Liver (tissue), 9 donors: Measurements from ENCODE around the gene OR52I1. TPM values are rescaled to one million over a fixed set of nuclear protein-coding genes. Genes with fewer than 3 reads are reported as not detected.

ENCODE experiments used
- DNase-seq: peaks from one replicate; pipeline ENCODE4 v3.0.0-alpha.2; 2017; ENCODE audit warnings: low spot score
- H3K27ac ChIP-seq, 2 donors: one replicate each; pipeline ENCODE4 v1.7.0; 2013; ENCODE audit warnings: inconsistent platforms in 2 of 2, low read length in 2 of 2, control low read depth in 1 of 2, low read depth in 1 of 2, mild to moderate bottlenecking in 1 of 2
- H3K27me3 ChIP-seq, 4 donors: one replicate each; pipeline versions ENCODE4 v1.6.1 to v1.7.0; 2013; ENCODE audit warnings: low read length in 3 of 4, inconsistent platforms in 1 of 4, mild to moderate bottlenecking in 1 of 4, moderate library complexity in 1 of 4; ENCODE audit not compliant: control insufficient read depth in 4 of 4, insufficient read depth in 4 of 4
- H3K36me3 ChIP-seq, 4 donors: one replicate each; pipeline versions ENCODE4 v1.6.1 to v1.7.0; 2013; ENCODE audit warnings: low read length in 3 of 4, mild to moderate bottlenecking in 3 of 4, low read depth in 1 of 4, moderate library complexity in 1 of 4; ENCODE audit not compliant: control insufficient read depth in 4 of 4, insufficient read depth in 3 of 4
- H3K4me1 ChIP-seq, 4 donors: one replicate each; pipeline versions ENCODE4 v1.6.1 to v1.7.0; 2013; ENCODE audit warnings: low read length in 3 of 4, mild to moderate bottlenecking in 3 of 4, moderate library complexity in 1 of 4; ENCODE audit not compliant: control insufficient read depth in 4 of 4, insufficient read depth in 4 of 4
- H3K4me3 ChIP-seq, 3 donors: one replicate each; pipeline versions ENCODE4 v1.6.1 to v1.7.0; 2013; ENCODE audit warnings: low read length in 3 of 3, control low read depth in 1 of 3, low read depth in 1 of 3, mild to moderate bottlenecking in 1 of 3
- H3K9ac ChIP-seq, 2 donors: one replicate each; pipeline ENCODE4 v1.7.0; 2013; ENCODE audit warnings: low read length in 2 of 2, mild to moderate bottlenecking in 2 of 2, moderate library complexity in 2 of 2, control low read depth in 1 of 2, low read depth in 1 of 2
- H3K9me3 ChIP-seq, 4 donors: one replicate each; pipeline versions ENCODE4 v1.6.1 to v1.7.0; 2013; ENCODE audit warnings: low read length in 3 of 4; ENCODE audit not compliant: control insufficient read depth in 4 of 4
- ATF3 ChIP-seq: IDR thresholded peaks from 2 replicates; pipeline ENCODE4 v1.6.1; 2016; ENCODE audit warnings: antibody characterized with exemption
- CTCF ChIP-seq: fragments of 150-350 bp; IDR thresholded peaks from 2 replicates; pipeline ENCODE4 v1.5.1; 2017; ENCODE audit warnings: improper control_type of control experiment, low read depth, low read length; ENCODE audit not compliant: missing input control
- EGR1 ChIP-seq, 2 donors: IDR thresholded peaks; 2 replicates each; pipeline ENCODE4 v1.6.1; 2016 to 2018; ENCODE audit warnings: antibody characterized with exemption in 2 of 2, low read depth in 2 of 2
- FOXA1 ChIP-seq: IDR thresholded peaks from 2 replicates; pipeline ENCODE4 v1.6.1; 2016; ENCODE audit warnings: antibody characterized with exemption
- FOXA2 ChIP-seq: IDR thresholded peaks from 2 replicates; pipeline ENCODE4 v1.6.1; 2016; ENCODE audit warnings: antibody characterized with exemption
- GABPA ChIP-seq, 2 donors: IDR thresholded peaks in 1 of 2; conservative IDR thresholded peaks in 1 of 2; 2 replicates each; pipeline ENCODE4 v1.6.1; 2016; ENCODE audit warnings: antibody characterized with exemption in 2 of 2, mild to moderate bottlenecking in 1 of 2, moderate library complexity in 1 of 2
- HNF4A ChIP-seq, 2 donors: conservative IDR thresholded peaks; 2 replicates each; pipeline ENCODE4 v1.6.1; 2016; ENCODE audit warnings: antibody characterized with exemption in 2 of 2, mild to moderate bottlenecking in 2 of 2
- HNF4G ChIP-seq: IDR thresholded peaks from 2 replicates; pipeline ENCODE4 v1.6.1; 2016; ENCODE audit warnings: antibody characterized with exemption
- JUND ChIP-seq, 2 donors: IDR thresholded peaks; 2 replicates each; pipeline ENCODE4 v1.6.1; 2016; ENCODE audit warnings: antibody characterized with exemption in 2 of 2
- MAX ChIP-seq: IDR thresholded peaks from 2 replicates; pipeline ENCODE4 v1.6.1; 2016; ENCODE audit warnings: antibody characterized with exemption
- NR2F2 ChIP-seq: IDR thresholded peaks from 2 replicates; pipeline ENCODE4 v1.6.1; 2016; ENCODE audit warnings: antibody characterized with exemption
- RAD21 ChIP-seq, 2 donors: IDR thresholded peaks; 2 replicates each; pipeline ENCODE4 v1.6.1; 2016; ENCODE audit warnings: antibody characterized with exemption in 2 of 2, mild to moderate bottlenecking in 2 of 2
- REST ChIP-seq: IDR thresholded peaks from 2 replicates; pipeline ENCODE4 v1.6.1; 2016; ENCODE audit warnings: antibody characterized with exemption, mild to moderate bottlenecking
- RXRA ChIP-seq, 2 donors: IDR thresholded peaks; 2 replicates each; pipeline ENCODE4 v1.6.1; 2017 to 2018; ENCODE audit warnings: antibody characterized with exemption in 2 of 2, mild to moderate bottlenecking in 1 of 2
- SP1 ChIP-seq: IDR thresholded peaks from 2 replicates; pipeline ENCODE4 v1.6.1; 2018; ENCODE audit warnings: antibody characterized with exemption, mild to moderate bottlenecking
- TAF1 ChIP-seq: conservative IDR thresholded peaks from 2 replicates; pipeline ENCODE4 v1.6.1; 2016; ENCODE audit warnings: antibody characterized with exemption, mild to moderate bottlenecking
- YY1 ChIP-seq: IDR thresholded peaks from 2 replicates; pipeline ENCODE4 v1.6.1; 2016; ENCODE audit warnings: antibody characterized with exemption, mild to moderate bottlenecking
- WGBS: extraction: QIAGEN DNeasy Blood & Tissue Kit; methylation state at CpG from one replicate; pipeline ENCODE4 v1.1.7; 2013; 5-methylcytosine and 5-hydroxymethylcytosine counted together
- polyA plus RNA-seq, 2 donors: library from polyadenylated mRNA; stranded (reverse) in 1 of 2; unstranded in 1 of 2; fragments of 200-250 nt in 1 of 2; fragments of >200 nt in 1 of 2; fragmentation: Nextera tagmentation in 1 of 2; extraction: Ambion mirVana in 1 of 2; gene quantifications; one replicate each; pipeline versions ENCODE4 v1.2.1 to v1.2.3, GENCODE V29; 2013 to 2015
- total RNA-seq, 2 donors: library from RNA; depleted of rRNA; stranded (reverse); fragments of >200 nt; gene quantifications; one replicate each; pipeline ENCODE4 v1.2.3, GENCODE V29; 2014
- donor health status: healthy.
- donor health status: healthy.
- donor health status: healthy.
- donor health status: healthy.
- donor health status: healthy.

Gene OR52I1
- total and polyA plus RNA-seq, 4 donors: not detected

- no peak within 1 kb of the TSS for H3K27ac ChIP-seq
- TF ChIP-seq HNF4A (conservative IDR thresholded peaks at IDR 0.05) (no peak), CTCF (peak; percentile 83), RAD21 (IDR thresholded peaks at IDR 0.05) (peak; percentile 74 to 84), TAF1 (no peak)
- peaks cover 0 to 3% (median 2%) of the 10 kb centered on the region in 4 donors for H3K4me1 ChIP-seq
- 33% methylated on average over 21 of the region's 21 CpGs for WGBS
- peak; percentile 73 for DNase-seq
- no peak within 1 kb of the TSS for H3K4me3 ChIP-seq
- H3K9me3 ChIP-seq: no peaks in the 10 kb centered on the region
- no peak within 1 kb of the TSS for H3K9ac ChIP-seq
- H3K27me3 ChIP-seq: peaks cover 0 to 11% (median 0%) of the 10 kb centered on the region in 4 donors
- no peaks in the 10 kb centered on the region for H3K36me3 ChIP-seq
Observed at GRCh38 chr11:4636962-4637661, 43.3 kb downstream of the OR52I1 start, which contains the start of gene OR51D1. Gene OR51D1, plus strand, starts transcription at chr11:4637477. Its CDS starts 2,314 bp downstream, at chr11:4639791.

- TF ChIP-seq SP1 (no peak), ATF3 (no peak), MAX (no peak), YY1 (no peak), FOXA2 (no peak), CTCF (no peak), FOXA1 (no peak), HNF4G (no peak), RXRA (IDR thresholded peaks at IDR 0.05) (no peak), GABPA (IDR thresholded peaks at IDR 0.05 in 1 of 2, conservative IDR thresholded peaks at IDR 0.05 in 1 of 2) (no peak)
- no peak overlapping the region for H3K27ac ChIP-seq
Observed at GRCh38 chr11:4637662-4638047, 43.8 kb downstream of the OR52I1 start.

GRCh38 chr11:4639931-4640330, 46.1 kb downstream of the OR52I1 start:
- Histone ChIP-seq H3K4me3 (no peak overlapping the region), H3K9me3 (no peaks in the 10 kb centered on the region), H3K27me3 (peaks cover 0 to 10% (median 0%) of the 10 kb centered on the region in 4 donors), H3K27ac (no peak overlapping the region), H3K36me3 (no peaks in the 10 kb centered on the region), H3K9ac (no peak overlapping the region), H3K4me1 (peaks cover 0 to 3% (median 2%) of the 10 kb centered on the region in 4 donors)
- DNase-seq: no peak
- 86% methylated on average over 6 of the region's 6 CpGs for WGBS
- no peak for TF ChIP-seq EGR1 (IDR thresholded peaks at IDR 0.05; ENCODE audit: low read depth in 2 of 2)
- TF ChIP-seq JUND (IDR thresholded peaks at IDR 0.05): no peak
- no peak for TF ChIP-seq TAF1
- no peak for TF ChIP-seq NR2F2
- TF ChIP-seq SP1: no peak
- TF ChIP-seq GABPA (IDR thresholded peaks at IDR 0.05 in 1 of 2, conservative IDR thresholded peaks at IDR 0.05 in 1 of 2): no peak
- no peak for TF ChIP-seq REST

More at GRCh38 chr11:4637662-4638047, 43.8 kb downstream of the OR52I1 start:
- Histone ChIP-seq H3K4me3 (no peak overlapping the region), H3K9ac (no peak overlapping the region), H3K9me3 (no peaks in the 10 kb centered on the region), H3K36me3 (no peaks in the 10 kb centered on the region), H3K27me3 (peaks cover 0 to 12% (median 0%) of the 10 kb centered on the region in 4 donors), H3K4me1 (peaks cover 0 to 3% (median 2%) of the 10 kb centered on the region in 4 donors)
- 88% methylated on average over 3 of the region's 3 CpGs for WGBS
- no peak for DNase-seq
